ENCODE data around the gene HBG1.

The HBG1 gene

GRCh38 chr11:5246772-5247471 is 2.7 kb downstream of the HBG1 start:
- no peak for TF ChIP-seq FOXP2 (optimal IDR thresholded peaks at IDR 0.05; ENCODE audit: borderline replicate concordance, extremely low read depth, extremely low read length, insufficient read depth)
- TF ChIP-seq, protein P1, sequence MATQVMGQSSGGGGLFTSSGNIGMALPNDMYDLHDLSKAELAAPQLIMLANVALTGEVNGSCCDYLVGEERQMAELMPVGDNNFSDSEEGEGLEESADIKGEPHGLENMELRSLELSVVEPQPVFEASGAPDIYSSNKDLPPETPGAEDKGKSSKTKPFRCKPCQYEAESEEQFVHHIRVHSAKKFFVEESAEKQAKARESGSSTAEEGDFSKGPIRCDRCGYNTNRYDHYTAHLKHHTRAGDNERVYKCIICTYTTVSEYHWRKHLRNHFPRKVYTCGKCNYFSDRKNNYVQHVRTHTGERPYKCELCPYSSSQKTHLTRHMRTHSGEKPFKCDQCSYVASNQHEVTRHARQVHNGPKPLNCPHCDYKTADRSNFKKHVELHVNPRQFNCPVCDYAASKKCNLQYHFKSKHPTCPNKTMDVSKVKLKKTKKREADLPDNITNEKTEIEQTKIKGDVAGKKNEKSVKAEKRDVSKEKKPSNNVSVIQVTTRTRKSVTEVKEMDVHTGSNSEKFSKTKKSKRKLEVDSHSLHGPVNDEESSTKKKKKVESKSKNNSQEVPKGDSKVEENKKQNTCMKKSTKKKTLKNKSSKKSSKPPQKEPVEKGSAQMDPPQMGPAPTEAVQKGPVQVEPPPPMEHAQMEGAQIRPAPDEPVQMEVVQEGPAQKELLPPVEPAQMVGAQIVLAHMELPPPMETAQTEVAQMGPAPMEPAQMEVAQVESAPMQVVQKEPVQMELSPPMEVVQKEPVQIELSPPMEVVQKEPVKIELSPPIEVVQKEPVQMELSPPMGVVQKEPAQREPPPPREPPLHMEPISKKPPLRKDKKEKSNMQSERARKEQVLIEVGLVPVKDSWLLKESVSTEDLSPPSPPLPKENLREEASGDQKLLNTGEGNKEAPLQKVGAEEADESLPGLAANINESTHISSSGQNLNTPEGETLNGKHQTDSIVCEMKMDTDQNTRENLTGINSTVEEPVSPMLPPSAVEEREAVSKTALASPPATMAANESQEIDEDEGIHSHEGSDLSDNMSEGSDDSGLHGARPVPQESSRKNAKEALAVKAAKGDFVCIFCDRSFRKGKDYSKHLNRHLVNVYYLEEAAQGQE (IDR thresholded peaks at IDR 0.05; ENCODE audit: insufficient read depth in 1 of 2, low read depth in 2 of 2, low read length in 2 of 2), result no peak

GRCh38 chr11:5245155-5245554 is 4.5 kb downstream of the HBG1 start:
- TF ChIP-seq TAF1 (IDR thresholded peaks at IDR 0.05; ENCODE audit: borderline replicate concordance, insufficient read depth, low read length) (no peak), FOXP2 (optimal IDR thresholded peaks at IDR 0.05; ENCODE audit: borderline replicate concordance, extremely low read depth, extremely low read length, insufficient read depth) (no peak), SIN3A (IDR thresholded peaks at IDR 0.05; ENCODE audit: borderline replicate concordance, insufficient read depth, low read length) (no peak)
- TF ChIP-seq, protein P1 (IDR thresholded peaks at IDR 0.05; ENCODE audit: insufficient read depth in 1 of 2, low read depth in 2 of 2, low read length in 2 of 2), result no peak

- TF ChIP-seq, protein P1 (IDR thresholded peaks at IDR 0.05; ENCODE audit: insufficient read depth in 1 of 2, low read depth in 2 of 2, low read length in 2 of 2), result no peak
- TF ChIP-seq FOXP2 (optimal IDR thresholded peaks at IDR 0.05; ENCODE audit: borderline replicate concordance, extremely low read depth, extremely low read length, insufficient read depth), result no peak
- no peak for TF ChIP-seq POLR2AphosphoS5 (IDR thresholded peaks at IDR 0.05; ENCODE audit: low read depth, low read length)
- no peak for TF ChIP-seq TAF1 (IDR thresholded peaks at IDR 0.05; ENCODE audit: borderline replicate concordance, insufficient read depth, low read length)
- no peak for TF ChIP-seq SIN3A (IDR thresholded peaks at IDR 0.05; ENCODE audit: borderline replicate concordance, insufficient read depth, low read length)
Observed at GRCh38 chr11:5243816-5244180, 5.9 kb downstream of the HBG1 start.

DNA sequence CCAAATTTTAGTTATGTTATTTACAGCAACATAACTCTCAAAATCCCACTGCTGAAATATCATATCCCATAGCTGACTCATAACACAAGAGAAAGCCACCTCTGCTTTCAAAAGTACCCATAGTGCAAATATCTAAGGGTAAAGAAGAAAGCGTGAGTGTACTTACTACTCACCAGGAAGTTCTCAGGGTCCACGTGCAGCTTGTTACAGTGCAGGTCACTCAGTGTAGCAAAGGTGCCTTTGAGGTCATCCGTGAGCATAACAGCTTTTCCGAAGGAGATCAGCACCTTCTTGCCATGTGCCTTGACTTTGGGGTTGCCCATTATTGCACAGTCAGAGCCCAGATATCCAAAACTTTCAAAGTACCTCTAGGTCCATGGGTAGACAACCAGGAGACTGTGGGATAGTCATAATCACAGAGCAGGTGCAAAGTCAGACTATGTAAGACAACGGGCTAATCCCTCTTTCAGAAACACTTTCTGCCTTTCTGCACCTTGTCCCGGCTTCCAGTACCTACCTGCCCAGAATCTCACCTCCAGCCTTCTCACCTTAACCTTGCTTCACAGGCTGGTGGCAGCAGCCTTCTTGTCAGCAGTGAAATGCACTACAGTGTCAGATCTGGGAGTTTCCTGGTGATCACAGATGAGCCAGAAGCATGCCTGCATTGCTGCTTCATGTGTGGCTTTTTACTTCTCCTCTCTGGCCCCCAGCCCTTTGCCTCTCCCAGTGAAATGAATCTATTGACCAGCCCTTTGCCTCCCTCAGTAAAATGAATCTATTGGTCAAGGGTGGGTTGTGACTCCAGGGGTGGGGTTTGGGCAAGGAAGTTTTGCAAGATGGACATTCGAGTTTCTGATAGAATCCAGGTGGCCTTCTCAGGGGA is 6.5 kb downstream of the HBG1 start:
- TF ChIP-seq FOXP2 (optimal IDR thresholded peaks at IDR 0.05; ENCODE audit: borderline replicate concordance, extremely low read depth, extremely low read length, insufficient read depth) (no peak), TAF1 (IDR thresholded peaks at IDR 0.05; ENCODE audit: borderline replicate concordance, insufficient read depth, low read length) (no peak), SIN3A (IDR thresholded peaks at IDR 0.05; ENCODE audit: borderline replicate concordance, insufficient read depth, low read length) (no peak), POLR2AphosphoS5 (IDR thresholded peaks at IDR 0.05; ENCODE audit: low read depth, low read length) (no peak)
- TF ChIP-seq, protein P1 (IDR thresholded peaks at IDR 0.05; ENCODE audit: insufficient read depth in 1 of 2, low read depth in 2 of 2, low read length in 2 of 2), result no peak

Measured in PFSK-1 (cell line).